OCI-LY7 (cell line): ENCODE measurements around the gene PCDH8. TPM values are rescaled to one million over a fixed set of nuclear protein-coding genes. Genes with fewer than 3 reads are reported as not detected.

ENCODE experiments used
- BruUV-seq: library from RNA; stranded (reverse); fragments of 400-500 nt; replicated peaks from 2 replicates; lab custom pipeline; 2021; lab: Mats Ljungman, UMichigan
- CTCF ChIA-PET: fragments of 300-600 bp; sonication (Branson Sonifier 250); formaldehyde crosslinking; loops from one replicate; lab custom pipeline; 2022; ENCODE audit warnings: antibody characterized with exemption; ENCODE audit not compliant: unreplicated experiment; lab: Charles Lee
- POLR2A ChIA-PET: fragments of 300-600 bp; sonication (Branson Sonifier 250); formaldehyde crosslinking; loops from one replicate; lab custom pipeline; 2022; ENCODE audit warnings: antibody characterized with exemption; lab: Charles Lee
- DNase-seq: peaks from one replicate; pipeline ENCODE4 v3.0.0-alpha.2; 2015; ENCODE audit warnings: low spot score
- H2AFZ ChIP-seq: fragments of 200-600 bp; sonication (generic), shearing (Covaris generic); 2 replicates; pipeline ENCODE4 v1.6.1; 2014; ENCODE audit warnings: mild to moderate bottlenecking, antibody characterized with exemption, low read length, moderate library complexity
- H3K27ac ChIP-seq: fragments of 200-600 bp; sonication (generic); 2 replicates; pipeline ENCODE4 v1.5.1; 2014; ENCODE audit warnings: mixed run types, low read depth, mild to moderate bottlenecking, moderate library complexity, low read length, inconsistent platforms; ENCODE audit not compliant: poor library complexity, severe bottlenecking
- H3K36me3 ChIP-seq: fragments of 200-600 bp; sonication (generic); 2 replicates; pipeline ENCODE4 v1.6.1; 2014; ENCODE audit warnings: mild to moderate bottlenecking, antibody characterized with exemption, low read length, moderate library complexity, mixed read lengths; ENCODE audit not compliant: insufficient read depth
- H3K4me1 ChIP-seq: fragments of 200-600 bp; sonication (generic); 2 replicates; pipeline ENCODE4 v1.5.1; 2014; ENCODE audit warnings: mild to moderate bottlenecking, low read length; ENCODE audit not compliant: insufficient read depth, poor library complexity, severe bottlenecking
- H3K4me2 ChIP-seq: fragments of 200-600 bp; sonication (generic); 2 replicates; pipeline ENCODE4 v1.6.1; 2014; ENCODE audit warnings: mild to moderate bottlenecking, low read length
- H3K4me3 ChIP-seq: fragments of 200-600 bp; sonication (generic); 2 replicates; pipeline ENCODE4 v1.5.1; 2014; ENCODE audit warnings: mild to moderate bottlenecking, low read depth, low read length; ENCODE audit not compliant: poor library complexity, severe bottlenecking
- H3K79me2 ChIP-seq: fragments of 200-600 bp; sonication (generic); 2 replicates; pipeline ENCODE4 v1.6.1; 2016; ENCODE audit warnings: low read depth, mild to moderate bottlenecking, low read length, moderate library complexity, mixed read lengths; ENCODE audit not compliant: insufficient read depth
- H3K9me2 ChIP-seq: fragments of 200-600 bp; sonication (generic); 2 replicates; pipeline ENCODE4 v1.6.1; 2016; ENCODE audit warnings: mild to moderate bottlenecking, low read length, mixed read lengths; ENCODE audit not compliant: insufficient read depth
- H3K9me3 ChIP-seq: fragments of 200-600 bp; sonication (generic); 2 replicates; pipeline ENCODE4 v1.6.1; 2014; ENCODE audit warnings: mild to moderate bottlenecking, mixed run types, low read length, mixed read lengths
- H4K20me1 ChIP-seq: fragments of 200-600 bp; sonication (generic); 2 replicates; pipeline ENCODE4 v1.6.1; 2014; ENCODE audit warnings: mild to moderate bottlenecking, antibody characterized with exemption, low read length, moderate library complexity, mixed read lengths; ENCODE audit not compliant: insufficient read depth
- EZH2phosphoT487 ChIP-seq: fragments of 200-600 bp; sonication (generic); IDR thresholded peaks from 2 replicates; pipeline ENCODE4 v1.6.1; 2018; ENCODE audit warnings: low read depth, borderline replicate concordance, mild to moderate bottlenecking, mixed run types, antibody characterized with exemption, low read length, moderate library complexity, mixed read lengths
- intact Hi-C: fragments of 100-400 bp; cut with micrococcal nuclease; formaldehyde crosslinking; loops from one replicate; pipeline ENCODE4 v1.10.0; 2022; ENCODE audit not compliant: unreplicated experiment
- total RNA-seq, 2 experiments: library from RNA; depleted of rRNA in 1 of 2; stranded (reverse); fragments of >200 nt in 1 of 2; shearing (Covaris generic) in 1 of 2; gene quantifications; 2 replicates each; pipeline ENCODE4 v1.2.3, GENCODE V29; 2014 to 2022
- TF ChIP-seq, protein P1 (sequence below): fragments of 200-600 bp; sonication (generic); conservative IDR thresholded peaks from 2 replicates; pipeline ENCODE4 v1.5.1; 2014; ENCODE audit warnings: mild to moderate bottlenecking, antibody characterized with exemption, low read length, moderate library complexity, mixed read lengths

Gene PCDH8
- total RNA-seq, 2 experiments from 2014 or later = not detected

DNA sequence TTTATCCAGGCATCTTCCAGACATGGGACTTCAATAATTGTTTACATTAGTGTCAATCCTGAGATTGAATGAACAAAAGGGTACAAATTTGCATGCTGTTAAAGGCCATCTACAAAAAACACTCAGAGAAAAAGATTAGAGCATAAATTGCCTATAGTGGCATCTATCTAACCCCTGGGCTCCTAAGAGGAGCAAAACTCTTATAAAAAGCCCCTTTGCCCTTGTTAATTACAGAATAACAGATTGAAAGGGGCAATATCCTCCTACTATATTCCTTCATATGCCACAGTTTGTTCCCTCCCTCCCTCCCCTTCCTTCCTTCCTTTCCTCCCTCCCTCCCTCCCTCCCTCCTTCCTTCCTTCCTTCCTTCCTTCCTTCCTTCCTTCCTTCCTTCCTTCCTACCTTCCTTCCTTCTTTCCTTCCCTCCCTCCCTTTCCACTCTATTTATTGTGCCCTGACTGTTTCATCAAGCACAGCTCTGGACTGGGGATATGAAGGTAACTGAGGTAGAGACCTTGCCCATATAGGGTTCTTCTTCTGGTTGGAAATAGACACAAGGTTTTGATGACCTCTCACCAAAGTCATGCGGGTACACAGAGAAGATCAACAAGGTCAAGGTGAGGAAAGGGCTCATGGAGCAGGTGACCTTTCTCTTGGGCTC lies 49.5 kb downstream of the PCDH8 start:
- ChIA-PET POLR2A (no interaction called here), CTCF (no interaction called here)

DNA sequence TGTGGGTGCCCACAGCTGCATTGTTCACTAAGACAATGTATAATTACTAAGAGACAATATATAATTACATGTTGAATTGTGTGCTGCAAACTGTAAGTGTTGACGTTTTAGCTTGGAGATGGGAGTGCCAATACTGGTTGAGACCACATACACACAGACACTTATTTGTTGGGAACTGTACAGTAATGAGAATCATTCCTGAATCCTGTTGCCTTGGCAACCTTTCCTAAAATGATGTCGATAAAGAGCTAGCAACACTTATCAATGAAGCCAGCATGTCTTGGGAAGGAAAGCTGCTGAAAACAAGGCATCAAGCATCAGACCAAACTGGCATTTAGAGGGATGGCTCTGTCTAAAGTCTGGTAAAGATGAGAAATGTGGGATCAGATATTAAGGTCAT lies 51.3 kb downstream of the PCDH8 start:
- H3K4me1 ChIP-seq = no peaks in the 10 kb centered on the region
- H3K79me2 ChIP-seq = no peaks in the 10 kb centered on the region
- H3K9me3 ChIP-seq = no peaks in the 10 kb centered on the region
- H3K27ac ChIP-seq = no peak overlapping the region
- no peak for TF ChIP-seq EZH2phosphoT487
- TF ChIP-seq, protein P1, sequence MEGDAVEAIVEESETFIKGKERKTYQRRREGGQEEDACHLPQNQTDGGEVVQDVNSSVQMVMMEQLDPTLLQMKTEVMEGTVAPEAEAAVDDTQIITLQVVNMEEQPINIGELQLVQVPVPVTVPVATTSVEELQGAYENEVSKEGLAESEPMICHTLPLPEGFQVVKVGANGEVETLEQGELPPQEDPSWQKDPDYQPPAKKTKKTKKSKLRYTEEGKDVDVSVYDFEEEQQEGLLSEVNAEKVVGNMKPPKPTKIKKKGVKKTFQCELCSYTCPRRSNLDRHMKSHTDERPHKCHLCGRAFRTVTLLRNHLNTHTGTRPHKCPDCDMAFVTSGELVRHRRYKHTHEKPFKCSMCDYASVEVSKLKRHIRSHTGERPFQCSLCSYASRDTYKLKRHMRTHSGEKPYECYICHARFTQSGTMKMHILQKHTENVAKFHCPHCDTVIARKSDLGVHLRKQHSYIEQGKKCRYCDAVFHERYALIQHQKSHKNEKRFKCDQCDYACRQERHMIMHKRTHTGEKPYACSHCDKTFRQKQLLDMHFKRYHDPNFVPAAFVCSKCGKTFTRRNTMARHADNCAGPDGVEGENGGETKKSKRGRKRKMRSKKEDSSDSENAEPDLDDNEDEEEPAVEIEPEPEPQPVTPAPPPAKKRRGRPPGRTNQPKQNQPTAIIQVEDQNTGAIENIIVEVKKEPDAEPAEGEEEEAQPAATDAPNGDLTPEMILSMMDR = no peak
- intact Hi-C loops = no loop called here
- H3K9me2 ChIP-seq = no peaks in the 10 kb centered on the region
- H3K36me3 ChIP-seq = no peaks in the 10 kb centered on the region
- BruUV-seq = no TSS peak
- CTCF ChIA-PET = no interaction called here
- no peak overlapping the region for H3K4me2 ChIP-seq
- no peak overlapping the region for H3K4me3 ChIP-seq
- POLR2A ChIA-PET = no interaction called here
- no peak overlapping the region for H2AFZ ChIP-seq
- DNase-seq = no peak
- H4K20me1 ChIP-seq = no peaks in the 10 kb centered on the region

More for the DNA sequence above, 49.5 kb downstream of the PCDH8 start:
- no peak for TF ChIP-seq EZH2phosphoT487
- TF ChIP-seq, protein P1 = no peak
- Histone ChIP-seq H3K36me3 (no peaks in the 10 kb centered on the region), H3K4me2 (no peak overlapping the region), H2AFZ (no peak overlapping the region), H3K4me1 (no peaks in the 10 kb centered on the region), H3K9me2 (no peaks in the 10 kb centered on the region), H3K27ac (no peak overlapping the region), H4K20me1 (no peaks in the 10 kb centered on the region), H3K9me3 (no peaks in the 10 kb centered on the region), H3K4me3 (no peak overlapping the region), H3K79me2 (no peaks in the 10 kb centered on the region)
- no peak for DNase-seq
- intact Hi-C loops = no loop called here
- no TSS peak for BruUV-seq

DNA sequence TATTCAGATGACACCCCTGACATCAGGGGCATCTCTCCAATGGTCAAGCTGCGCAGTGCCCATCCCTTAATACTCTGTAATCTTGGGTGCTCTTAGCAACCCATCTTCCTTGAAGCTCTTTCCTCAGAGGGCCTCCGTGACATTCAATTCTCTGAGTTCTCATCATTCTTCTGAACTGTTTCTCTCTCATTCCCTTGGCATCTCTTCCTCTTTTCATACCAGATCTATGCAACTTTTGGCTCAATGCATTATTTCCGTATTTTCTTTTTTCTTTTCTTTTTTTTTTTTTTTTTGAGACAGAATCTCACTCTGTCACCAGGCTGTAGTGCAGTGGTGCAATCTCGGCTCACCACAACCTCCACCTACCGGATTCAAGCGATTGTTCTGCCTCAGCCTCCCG lies 53.9 kb downstream of the PCDH8 start:
- no peak overlapping the region for H2AFZ ChIP-seq
- ChIA-PET CTCF (no interaction called here), POLR2A (no interaction called here)
- no TSS peak for BruUV-seq
- no peaks in the 10 kb centered on the region for H3K4me1 ChIP-seq
- DNase-seq = no peak
- H3K9me3 ChIP-seq = no peaks in the 10 kb centered on the region
- intact Hi-C loops = no loop called here
- H3K27ac ChIP-seq = no peak overlapping the region
- no peaks in the 10 kb centered on the region for H3K79me2 ChIP-seq
- H3K4me3 ChIP-seq = no peak overlapping the region
- H3K4me2 ChIP-seq = no peak overlapping the region
- H3K36me3 ChIP-seq = no peaks in the 10 kb centered on the region
- no peak for TF ChIP-seq EZH2phosphoT487
- TF ChIP-seq, protein P1 = no peak
- H3K9me2 ChIP-seq = no peaks in the 10 kb centered on the region
- no peaks in the 10 kb centered on the region for H4K20me1 ChIP-seq
